Activated T-cell treated with anti-CD3 and anti-CD28 coated beads, Interleukin-2, amount 50 U/mL, for 1 hour (primary cell): ENCODE measurements around the gene ZDHHC1.
A peak's percentile ranks its signal among the peaks of the same experiment; 100 is the strongest.

ENCODE experiments used
- DNase-seq: peaks from one replicate; pipeline ENCODE4 v3.0.0-alpha.2; 2020

Gene ZDHHC1

DNA sequence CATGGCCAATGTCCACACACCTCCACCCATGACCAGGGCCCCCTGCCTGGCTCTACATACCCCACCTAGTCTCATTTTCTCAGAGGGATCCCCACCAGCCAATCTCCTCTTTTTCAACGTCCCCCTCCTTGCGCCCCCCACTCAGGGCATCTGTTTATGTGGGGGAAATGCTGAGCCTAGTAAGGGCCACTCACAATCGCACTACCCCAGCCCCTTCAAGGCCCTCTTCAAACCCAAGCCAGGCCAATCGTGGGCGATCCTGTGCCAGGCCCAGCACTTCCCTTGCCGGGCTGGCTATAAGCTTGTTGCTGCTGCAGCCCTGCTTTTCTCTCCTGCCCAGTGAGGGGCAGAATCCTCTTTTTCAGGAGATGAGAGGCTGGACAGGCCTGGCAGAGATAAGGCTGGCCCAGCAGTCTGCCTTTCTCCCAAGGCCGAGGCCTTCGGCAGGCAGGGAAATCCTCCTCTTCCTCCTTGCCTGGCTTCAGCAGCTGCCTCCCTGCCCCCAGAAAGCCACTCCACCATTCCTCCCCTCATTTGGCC lies 30.8 kb upstream of the ZDHHC1 start:
- DNase-seq, result no peak

DNA sequence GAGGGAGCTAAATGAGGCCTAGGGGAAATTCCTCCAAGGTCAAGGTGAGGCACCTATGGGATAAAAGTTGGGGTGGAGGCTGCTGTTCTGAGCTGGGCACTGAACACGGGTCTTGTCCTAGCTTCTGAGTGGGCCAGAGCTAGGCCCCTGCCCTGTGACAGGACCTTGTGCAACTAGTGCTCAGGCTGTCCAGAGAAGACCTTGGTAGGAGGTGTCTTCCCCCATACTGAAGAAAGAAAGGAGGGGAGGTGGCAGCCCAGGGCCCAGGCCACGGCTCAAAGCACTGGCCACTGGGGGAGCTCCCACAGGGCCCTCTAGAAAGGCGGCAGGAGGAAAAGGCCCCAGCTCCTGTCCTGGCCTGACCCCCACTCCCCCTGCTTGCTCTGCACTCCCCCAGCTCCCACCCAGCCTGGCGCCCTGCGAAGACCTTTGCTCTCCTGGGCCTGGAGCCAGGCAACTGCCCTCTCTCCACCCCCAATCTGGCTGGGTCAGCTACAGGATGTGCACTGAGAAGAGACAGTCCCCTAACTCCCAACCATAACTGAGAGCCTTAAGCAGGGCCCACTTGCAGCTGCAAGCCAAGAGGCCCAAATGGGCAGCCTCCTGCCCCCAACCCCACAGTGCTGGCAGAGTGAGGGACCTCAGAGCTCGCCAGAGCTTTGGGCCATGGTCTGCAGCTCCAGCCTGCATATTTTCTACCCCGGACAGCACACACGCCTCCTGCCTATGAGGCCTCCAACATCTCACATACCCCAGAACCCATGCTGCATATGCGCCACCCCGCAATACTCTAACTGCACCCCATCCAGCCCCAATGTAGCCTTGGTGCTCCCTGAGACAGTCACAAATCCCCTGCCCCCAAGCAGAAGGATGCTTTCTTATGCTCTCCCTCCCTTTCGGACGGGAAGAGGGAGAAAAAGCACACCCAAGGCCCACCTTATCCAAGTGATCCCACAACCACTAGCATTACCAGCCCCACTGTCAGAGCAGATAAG lies 29.9 kb upstream of the ZDHHC1 start:
- no peak for DNase-seq

DNA sequence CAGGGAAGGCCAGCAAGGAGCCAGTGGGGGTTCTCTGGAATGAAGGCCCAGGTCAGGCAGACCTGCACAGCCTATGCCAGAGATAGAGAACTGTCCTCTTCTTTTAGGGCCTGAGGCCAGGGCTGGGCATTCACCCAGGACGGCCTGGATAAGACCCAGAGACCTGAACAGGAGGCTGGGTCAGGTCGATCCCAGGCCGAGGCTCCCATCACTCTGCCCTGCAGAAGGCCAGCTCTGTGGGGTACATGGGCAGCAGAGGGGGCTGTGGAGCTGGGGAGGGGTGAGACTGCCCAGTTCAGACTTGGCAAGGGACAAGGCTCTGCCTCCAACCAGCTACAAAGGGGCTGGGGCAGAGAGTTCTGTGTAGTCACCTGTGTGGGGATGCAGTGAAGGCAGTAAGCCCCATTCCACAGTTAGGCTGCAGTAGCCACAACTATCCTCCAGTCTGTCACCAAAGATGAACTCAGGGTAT lies 29.2 kb upstream of the ZDHHC1 start:
- DNase-seq, result no peak

DNA sequence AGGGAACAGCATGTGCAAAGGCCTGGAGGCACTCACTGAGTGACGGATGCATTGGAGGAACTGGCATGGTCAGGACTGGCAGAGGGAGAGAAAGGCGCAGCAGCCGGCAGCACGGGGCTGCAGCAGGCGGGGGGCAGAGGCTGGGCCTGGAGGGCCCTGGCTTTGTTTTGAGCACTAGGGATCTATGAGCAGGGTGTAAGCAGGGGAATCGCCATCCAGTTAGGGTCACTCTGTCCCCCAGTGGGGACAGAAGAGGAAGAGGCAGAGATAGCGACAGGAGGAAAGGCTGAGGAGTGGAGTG lies 28.8 kb upstream of the ZDHHC1 start:
- no peak for DNase-seq

- DNase-seq, result no peak
Measured at GRCh38 chr16:67444259-67445125, 28.2 kb upstream of the ZDHHC1 start.

- no peak for DNase-seq
Measured at GRCh38 chr16:67443265-67443664, 27.0 kb upstream of the ZDHHC1 start.

DNA sequence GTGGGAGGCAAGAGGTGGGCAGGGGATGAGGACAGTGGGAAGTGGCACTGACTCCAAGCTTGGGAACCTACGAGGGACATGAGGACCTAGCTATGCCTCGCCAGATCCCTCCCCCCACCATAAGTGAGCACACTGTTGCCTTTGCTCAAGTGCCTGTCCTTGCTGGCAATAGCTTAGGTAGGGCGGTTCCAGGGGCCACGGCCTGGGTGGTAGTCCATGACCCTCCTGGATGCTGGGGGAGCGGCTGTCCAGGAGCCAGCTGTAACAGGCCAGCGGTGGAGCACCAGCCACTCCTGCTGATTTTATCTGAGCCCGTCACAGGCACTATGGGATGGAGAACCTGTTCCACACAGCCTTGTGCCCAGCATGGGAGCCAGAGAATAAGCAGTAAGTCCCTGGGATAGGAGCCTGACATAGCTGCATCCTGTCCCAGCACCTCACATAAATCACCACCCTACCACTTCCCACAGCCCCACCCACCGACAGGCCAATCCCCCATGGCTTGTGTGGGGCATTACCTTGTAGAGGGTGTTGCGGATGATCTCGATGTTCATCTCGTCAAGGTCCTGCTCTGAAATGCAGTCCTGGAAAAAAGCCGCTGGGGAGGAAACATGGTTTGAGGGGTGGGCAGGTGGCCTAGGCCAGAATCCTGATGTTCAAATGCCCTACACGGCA lies 26.4 kb upstream of the ZDHHC1 start:
- DNase-seq, result no peak

DNA sequence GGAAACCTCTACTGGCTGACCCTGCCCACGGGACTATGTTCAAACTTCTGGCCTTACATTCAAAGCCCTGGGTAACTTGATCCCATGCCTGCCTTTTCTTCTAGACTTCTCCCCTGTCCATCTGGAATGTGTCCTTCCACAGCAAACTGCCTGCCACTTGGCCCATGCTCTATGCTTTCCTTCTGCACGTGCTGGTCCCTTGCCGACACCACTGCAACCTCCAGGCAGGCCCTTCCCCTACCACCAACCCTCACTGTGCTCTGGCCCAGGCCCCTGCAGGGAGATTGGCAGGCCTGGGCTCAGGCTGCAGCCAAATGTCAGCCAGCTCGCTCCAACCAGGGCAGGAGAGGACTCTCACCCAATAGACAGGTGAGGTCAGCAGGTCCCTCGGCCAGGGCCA lies 25.6 kb upstream of the ZDHHC1 start:
- no peak for DNase-seq

- DNase-seq, result no peak
Measured at GRCh38 chr16:67441271-67441753, 25.0 kb upstream of the ZDHHC1 start.

GRCh38 chr16:67438824-67439393 lies 22.6 kb upstream of the ZDHHC1 start:
- DNase-seq, result no peak

DNA sequence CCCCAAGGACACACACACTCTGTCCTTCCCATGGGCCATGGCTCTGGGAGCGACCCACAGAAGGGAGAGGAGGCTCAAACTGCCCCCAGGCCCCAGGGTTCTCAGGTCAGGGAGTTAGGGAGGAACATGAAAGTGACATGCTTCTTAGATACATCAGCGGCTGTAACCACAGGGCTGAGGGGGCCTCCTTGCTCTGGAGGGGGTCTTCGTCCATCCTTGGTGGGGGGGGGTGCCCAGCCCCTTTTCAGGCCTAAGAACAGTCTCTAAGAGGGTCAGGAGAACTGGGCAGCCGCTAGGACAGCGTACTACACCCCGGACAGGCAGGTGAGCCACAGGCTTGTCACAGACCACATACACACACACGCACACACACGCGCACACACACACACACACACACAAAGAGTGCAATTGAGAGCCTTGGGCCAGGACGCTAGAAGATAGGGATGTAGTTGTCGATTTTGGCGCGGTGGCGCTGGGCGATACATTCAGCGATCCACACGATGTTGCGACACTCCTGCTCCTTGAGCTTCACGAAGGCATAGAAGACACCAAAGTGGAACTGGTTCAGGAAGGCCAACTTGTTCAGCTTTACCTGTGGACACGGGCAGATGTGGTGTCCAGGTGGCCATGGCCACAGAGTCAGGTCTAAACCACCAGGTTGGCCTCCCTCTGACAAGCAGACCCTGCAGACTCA lies 22.0 kb upstream of the ZDHHC1 start:
- DNase-seq, result no peak

DNA sequence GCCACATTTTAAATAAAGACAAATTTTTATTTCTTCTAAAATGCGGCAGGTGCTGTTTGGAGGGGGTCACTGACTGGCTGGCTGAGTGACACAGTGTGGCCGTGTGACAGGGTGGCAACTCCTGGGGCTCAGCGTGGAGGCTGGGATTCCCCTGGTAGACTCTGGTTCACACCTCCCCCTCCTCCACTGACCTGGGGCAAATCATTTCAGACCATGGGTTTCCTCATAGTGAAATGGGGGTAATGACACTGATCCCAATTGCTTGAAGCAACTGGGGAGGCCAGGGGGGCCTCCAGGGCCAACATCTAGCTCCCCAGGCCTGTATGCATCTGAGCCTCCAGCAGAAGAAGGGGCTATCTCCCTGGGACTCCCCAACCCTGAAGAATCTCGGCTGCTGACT lies 21.2 kb upstream of the ZDHHC1 start:
- DNase-seq, result no peak

DNA sequence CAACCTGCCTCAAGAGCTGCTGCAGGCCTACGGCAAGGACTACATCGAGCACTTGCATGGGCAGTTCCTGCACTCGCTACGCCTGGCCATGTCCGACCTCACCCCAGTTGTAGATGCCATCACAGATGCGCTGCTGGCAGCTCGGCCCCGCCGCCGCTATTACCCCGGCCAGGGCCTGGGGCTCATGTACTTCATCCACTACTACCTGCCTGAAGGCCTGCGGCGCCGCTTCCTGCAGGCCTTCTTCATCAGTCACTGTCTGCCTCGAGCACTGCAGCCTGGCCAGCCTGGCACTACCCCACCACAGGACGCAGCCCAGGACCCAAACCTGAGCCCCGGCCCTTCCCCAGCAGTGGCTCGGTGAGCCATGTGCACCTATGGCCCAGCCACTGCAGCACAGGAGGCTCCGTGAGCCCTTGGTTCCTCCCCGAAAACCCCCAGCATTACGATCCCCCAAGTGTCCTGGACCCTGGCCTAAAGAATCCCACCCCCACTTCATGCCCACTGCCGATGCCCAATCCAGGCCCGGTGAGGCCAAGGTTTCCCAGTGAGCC lies 20.4 kb upstream of the ZDHHC1 start:
- no peak for DNase-seq

DNA sequence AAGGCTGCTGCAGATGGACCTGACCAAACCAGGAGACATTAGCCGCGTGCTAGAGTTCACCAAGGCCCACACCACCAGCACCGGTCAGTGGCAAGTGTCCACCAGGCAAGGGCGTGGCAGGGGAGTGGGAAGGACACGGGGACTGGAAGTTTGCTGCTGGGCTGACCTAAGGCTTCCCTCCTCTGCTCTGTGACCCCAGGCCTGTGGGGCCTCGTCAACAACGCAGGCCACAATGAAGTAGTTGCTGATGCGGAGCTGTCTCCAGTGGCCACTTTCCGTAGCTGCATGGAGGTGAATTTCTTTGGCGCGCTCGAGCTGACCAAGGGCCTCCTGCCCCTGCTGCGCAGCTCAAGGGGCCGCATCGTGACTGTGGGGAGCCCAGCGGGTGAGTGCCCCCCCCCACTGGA lies 19.5 kb upstream of the ZDHHC1 start:
- DNase-seq, result no peak

DNA sequence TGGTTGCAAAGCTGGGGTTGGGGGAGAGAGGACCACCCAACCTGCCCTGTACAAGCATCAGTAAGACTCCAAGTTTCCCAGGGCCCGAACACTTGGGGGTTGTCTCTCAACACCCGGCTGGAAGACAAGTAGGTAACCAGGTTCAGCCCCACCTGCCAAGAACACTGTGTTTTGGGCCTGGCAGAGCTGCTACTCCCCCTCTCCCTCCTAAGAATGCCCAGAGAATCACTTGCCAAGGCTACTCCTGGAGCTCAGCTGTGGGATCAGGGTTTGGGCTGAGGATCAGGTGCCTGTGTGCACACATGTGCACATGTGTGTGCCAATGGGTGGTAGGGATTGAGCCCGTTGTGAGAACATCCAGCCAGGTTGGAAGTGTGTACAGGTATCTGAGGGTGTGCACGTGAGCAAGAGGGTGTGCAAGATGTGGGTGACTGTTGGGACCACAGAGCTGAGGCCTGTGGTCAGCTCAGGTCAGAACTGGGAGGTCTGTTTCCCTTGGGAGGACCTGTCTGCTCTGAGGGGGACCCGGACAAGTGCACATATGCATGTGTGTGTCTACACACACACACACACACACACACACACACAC lies 16.9 kb upstream of the ZDHHC1 start:
- no peak for DNase-seq

GRCh38 chr16:67432506-67432890 lies 16.2 kb upstream of the ZDHHC1 start:
- DNase-seq, result no peak

- DNase-seq, result no peak
Measured at GRCh38 chr16:67431775-67432505, 15.7 kb upstream of the ZDHHC1 start.

DNA sequence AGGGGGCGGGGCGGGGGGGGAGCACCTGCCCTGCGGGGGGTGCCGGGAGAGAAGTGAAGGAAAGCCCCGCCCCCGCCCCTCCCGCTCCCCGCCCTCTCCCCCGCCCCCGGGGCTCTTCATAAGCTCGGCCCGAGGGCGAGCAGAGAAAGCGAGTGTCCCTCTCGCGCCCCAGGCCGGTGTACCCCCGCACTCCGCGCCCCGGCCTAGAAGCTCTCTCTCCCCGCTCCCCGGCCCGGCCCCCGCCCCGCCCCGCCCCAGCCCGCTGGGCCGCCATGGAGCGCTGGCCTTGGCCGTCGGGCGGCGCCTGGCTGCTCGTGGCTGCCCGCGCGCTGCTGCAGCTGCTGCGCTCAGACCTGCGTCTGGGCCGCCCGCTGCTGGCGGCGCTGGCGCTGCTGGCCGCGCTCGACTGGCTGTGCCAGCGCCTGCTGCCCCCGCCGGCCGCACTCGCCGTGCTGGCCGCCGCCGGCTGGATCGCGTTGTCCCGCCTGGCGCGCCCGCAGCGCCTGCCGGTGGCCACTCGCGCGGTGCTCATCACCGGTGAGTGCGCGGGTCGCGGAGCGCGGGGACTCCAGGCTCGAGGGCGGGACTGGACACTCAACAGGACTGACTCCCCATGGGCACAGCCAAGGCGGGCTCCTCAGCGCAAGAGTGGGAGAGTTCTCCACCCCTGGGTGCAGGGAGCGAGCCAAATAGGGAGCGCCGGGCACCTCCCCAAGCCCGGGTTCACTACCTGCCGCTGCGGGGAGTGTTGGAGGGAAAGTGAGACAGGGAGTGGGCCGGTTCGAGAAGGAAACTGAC lies 14.9 kb upstream of the ZDHHC1 start, which contains the start of gene HSD11B2:
HSD11B2 (plus strand) TSS at position 145 of the 798 bp plus-strand sequence; CDS start at position 273, 128 bp downstream.
- peak; percentile 49 for DNase-seq

GRCh38 chr16:67430504-67430976 lies 14.3 kb upstream of the ZDHHC1 start:
- DNase-seq, result peak; percentile 46
